Aorta (tissue), 5 donors: ENCODE measurements around the gene GLRA1. TPM values are rescaled to one million over a fixed set of nuclear protein-coding genes. Genes with fewer than 3 reads are reported as not detected.

ENCODE experiments used
- ATAC-seq: fragments of 200-7000 bp; cut with Tn5 transposase; one replicate; pipeline ENCODE4 v1.9.1; 2022; ENCODE audit warnings: moderate library complexity; ENCODE audit not compliant: low FRiP score
- DNase-seq, 2 donors: peaks; one replicate each; pipeline ENCODE4 v3.0.0-alpha.2; 2020
- H3K27ac ChIP-seq, 2 donors: one replicate each; pipeline ENCODE4 v1.5.1; 2013; ENCODE audit warnings: low read length in 2 of 2, mild to moderate bottlenecking in 2 of 2, moderate library complexity in 2 of 2, control low read depth in 1 of 2, inconsistent platforms in 1 of 2, low read depth in 1 of 2
- H3K27me3 ChIP-seq, 2 donors: one replicate each; pipeline ENCODE4 v1.6.1; 2013; ENCODE audit warnings: control low read depth in 1 of 2, low read length in 1 of 2, mild to moderate bottlenecking in 1 of 2, moderate library complexity in 1 of 2; ENCODE audit not compliant: insufficient read depth in 2 of 2, control insufficient read depth in 1 of 2
- H3K36me3 ChIP-seq, 2 donors: one replicate each; pipeline ENCODE4 v1.6.1; 2013; ENCODE audit warnings: control low read depth in 1 of 2, low read length in 1 of 2, mild to moderate bottlenecking in 1 of 2; ENCODE audit not compliant: insufficient read depth in 2 of 2, control insufficient read depth in 1 of 2
- H3K4me1 ChIP-seq, 2 donors: one replicate each; pipeline ENCODE4 v1.6.1; 2013; ENCODE audit warnings: low read length in 2 of 2, control low read depth in 1 of 2, mild to moderate bottlenecking in 1 of 2, moderate library complexity in 1 of 2; ENCODE audit not compliant: insufficient read depth in 2 of 2, control insufficient read depth in 1 of 2
- H3K4me3 ChIP-seq, 2 donors: one replicate each; pipeline ENCODE4 v1.5.1; 2013; ENCODE audit warnings: low read length in 2 of 2, control low read depth in 1 of 2, mild to moderate bottlenecking in 1 of 2
- H3K9me3 ChIP-seq: one replicate; pipeline ENCODE4 v1.6.1; 2013; ENCODE audit warnings: mild to moderate bottlenecking, low read length; ENCODE audit not compliant: control insufficient read depth
- WGBS, 2 donors: extraction: QIAGEN DNeasy Blood & Tissue Kit; methylation state at CpG; one replicate each; pipeline ENCODE4 v1.1.7; 2013; 5-methylcytosine and 5-hydroxymethylcytosine counted together
- intact Hi-C, 2 donors: fragments of 100-400 bp; cut with DNase I; formaldehyde crosslinking; loops; one replicate each; pipeline versions ENCODE4 v1.14.2 to v1.15.0; 2022
- polyA plus RNA-seq, 2 donors: library from polyadenylated mRNA; stranded (reverse); fragments of 200-250 nt; gene quantifications; one replicate each; pipeline ENCODE4 v1.2.3, GENCODE V29; 2013
- total RNA-seq, 2 donors: library from RNA; stranded (reverse); fragmentation: NEBNext Ultra II Directional; extraction: Animal tissue kit (Norgen Biotek cat#: 25700); gene quantifications; one replicate each; pipeline ENCODE4 v1.2.1, GENCODE V29; 2021
- donor health status: healthy with polysubstance abuse.
- donor health status: Bipolar disorder and iron deficiency.
- donor health status: DM: no; HTN: no; CAD: no.
- donor health status: DM: no; HTN: no; CAD: no.
- donor health status: DM: yes; HTN: yes; CAD: no.

Gene GLRA1
- total and polyA plus RNA-seq, 4 donors = not detected

DNA sequence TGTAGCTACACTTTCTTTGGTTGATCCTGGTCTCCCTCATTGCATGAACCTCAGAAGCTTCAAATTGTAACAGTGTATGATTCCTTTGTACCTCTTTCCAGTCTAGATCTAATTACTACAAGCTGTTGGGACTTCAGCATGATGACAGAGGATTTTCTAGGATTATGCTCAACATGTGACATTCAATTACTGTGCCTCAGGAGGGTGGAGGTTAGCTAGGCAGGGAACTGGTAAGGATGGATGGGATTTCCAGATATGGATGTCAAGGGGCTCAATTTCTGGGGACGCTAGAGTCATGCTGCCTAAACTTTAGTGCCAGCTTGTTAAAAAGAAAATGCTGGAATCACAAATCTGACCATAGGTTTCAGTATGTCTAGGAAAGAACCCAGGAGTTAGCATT, 29.2 kb upstream of the GLRA1 start:
- intact Hi-C loops = no loop called here
- Histone ChIP-seq H3K27me3 (no peaks in the 10 kb centered on the region), H3K9me3 (no peaks in the 10 kb centered on the region), H3K27ac (no peak overlapping the region), H3K4me1 (no peaks in the 10 kb centered on the region), H3K4me3 (no peak overlapping the region), H3K36me3 (no peaks in the 10 kb centered on the region)
- DNase-seq (no peak), ATAC-seq (no peak)
- 82 to 88% methylated on average over 1 of the region's 1 CpG for WGBS, 2 donors

DNA sequence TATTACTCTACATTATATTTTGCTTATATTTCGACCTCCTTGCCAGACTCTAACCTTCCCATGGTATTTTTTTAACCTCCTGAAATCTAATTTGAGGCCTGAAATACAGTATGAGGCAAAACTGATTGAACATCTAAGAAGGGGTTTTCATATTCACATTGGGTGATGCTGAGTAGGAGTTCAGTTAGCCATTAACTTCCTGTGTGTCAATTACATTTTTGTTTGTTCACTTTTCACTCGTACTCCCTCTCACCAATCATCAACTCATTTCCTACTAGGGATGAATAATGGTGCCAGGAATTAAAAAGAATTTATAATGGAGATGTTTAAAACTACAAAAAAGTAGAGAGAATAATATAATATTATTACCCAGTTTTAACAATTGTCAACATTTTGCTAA, 27.6 kb upstream of the GLRA1 start:
- no peaks in the 10 kb centered on the region for H3K9me3 ChIP-seq
- intact Hi-C loops = no loop called here
- H3K4me3 ChIP-seq = no peak overlapping the region
- 70 to 76% methylated on average over 2 of the region's 2 CpGs for WGBS, 2 donors
- H3K27me3 ChIP-seq = no peaks in the 10 kb centered on the region
- DNase-seq (no peak), ATAC-seq (no peak)
- no peaks in the 10 kb centered on the region for H3K36me3 ChIP-seq
- H3K27ac ChIP-seq = no peak overlapping the region
- no peaks in the 10 kb centered on the region for H3K4me1 ChIP-seq

DNA sequence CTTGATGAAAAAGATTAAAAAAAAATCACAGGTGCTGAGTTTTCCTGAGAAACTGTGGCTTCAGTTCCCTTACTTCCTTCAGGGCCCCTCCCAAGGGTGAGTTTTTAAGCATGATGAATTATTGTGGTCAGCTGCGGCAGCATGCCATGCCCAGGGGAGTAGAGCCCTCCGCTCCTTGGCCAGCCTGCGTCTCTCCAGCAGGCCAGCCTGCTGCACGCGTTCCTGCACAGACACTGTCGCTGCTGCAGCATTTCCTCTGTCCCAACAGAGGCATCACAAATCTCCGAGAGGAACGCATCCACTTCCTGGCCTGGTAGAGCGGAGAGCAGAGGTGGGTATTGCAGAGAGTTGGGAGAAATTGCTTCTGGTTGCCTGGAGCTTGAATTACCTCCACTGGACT, 26.1 kb upstream of the GLRA1 start:
- intact Hi-C loops = no loop called here
- no peaks in the 10 kb centered on the region for H3K36me3 ChIP-seq
- ATAC-seq (no peak), DNase-seq (no peak)
- H3K4me1 ChIP-seq = no peaks in the 10 kb centered on the region
- no peaks in the 10 kb centered on the region for H3K27me3 ChIP-seq
- WGBS, 2 donors = 47 to 49% methylated on average over 9 of the region's 9 CpGs
- no peak overlapping the region for H3K27ac ChIP-seq
- H3K9me3 ChIP-seq = no peaks in the 10 kb centered on the region
- H3K4me3 ChIP-seq = no peak overlapping the region

DNA sequence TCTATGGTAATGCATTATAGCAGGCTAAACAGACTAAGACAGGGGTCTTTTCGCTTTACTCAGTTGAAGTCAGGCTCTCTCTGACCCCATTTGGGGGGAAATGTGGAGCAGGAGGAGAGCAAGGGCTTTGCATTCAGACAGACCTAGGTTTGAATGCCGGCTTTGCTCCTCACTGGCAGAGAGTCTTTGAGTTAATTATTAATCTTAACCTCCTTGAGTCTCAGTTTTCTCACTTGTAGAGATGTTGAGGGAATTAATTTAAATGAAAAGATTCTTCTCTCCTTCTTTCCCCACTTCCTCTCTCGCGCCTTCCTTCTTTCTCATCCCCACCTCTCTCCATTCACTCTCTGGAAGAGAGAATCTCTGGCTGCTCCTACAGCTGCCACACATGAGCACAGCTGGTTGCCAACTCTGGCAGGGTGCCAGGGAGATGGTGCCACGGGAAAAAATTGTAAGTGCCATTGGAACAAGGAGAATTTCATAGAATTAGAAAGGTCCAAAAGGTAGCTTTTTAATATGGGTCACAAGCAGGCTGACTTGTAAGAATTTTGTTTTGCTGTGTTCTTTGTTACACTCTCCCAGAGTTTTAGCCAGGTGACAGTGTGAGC, 25.2 kb upstream of the GLRA1 start:
- Histone ChIP-seq H3K36me3 (no peaks in the 10 kb centered on the region), H3K4me3 (no peak overlapping the region), H3K27me3 (no peaks in the 10 kb centered on the region), H3K9me3 (no peaks in the 10 kb centered on the region), H3K4me1 (no peaks in the 10 kb centered on the region), H3K27ac (no peak overlapping the region)
- 69 to 74% methylated on average over 5 of the region's 5 CpGs for WGBS, 2 donors
- ATAC-seq = no peak
- intact Hi-C loops = no loop called here
- no peak for DNase-seq

DNA sequence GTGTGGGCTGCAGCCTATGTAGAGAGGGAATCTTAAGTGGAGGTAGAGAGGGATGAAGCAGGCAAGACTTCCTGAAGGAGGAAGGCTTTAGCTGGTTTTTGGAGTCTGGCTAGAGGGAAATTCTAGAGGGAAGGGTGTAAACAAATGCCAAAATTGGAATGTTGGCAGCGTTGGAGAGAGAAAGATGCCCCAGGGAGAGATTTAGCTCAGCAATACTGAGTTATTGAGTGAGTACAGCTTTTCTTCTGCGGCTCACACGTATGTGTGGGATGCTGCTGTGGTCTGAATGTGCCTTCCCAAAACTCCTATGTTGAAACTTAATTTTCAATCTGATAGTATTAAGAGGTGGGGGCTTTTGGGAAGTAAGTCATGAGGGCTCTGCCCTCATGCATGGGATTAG, 24.5 kb upstream of the GLRA1 start:
- Histone ChIP-seq H3K9me3 (no peaks in the 10 kb centered on the region), H3K27me3 (no peaks in the 10 kb centered on the region), H3K4me3 (no peak overlapping the region), H3K4me1 (no peaks in the 10 kb centered on the region), H3K27ac (no peak overlapping the region), H3K36me3 (no peaks in the 10 kb centered on the region)
- WGBS, 2 donors = 45 to 65% methylated on average over 3 of the region's 3 CpGs
- ATAC-seq = no peak
- intact Hi-C loops = no loop called here
- no peak for DNase-seq

DNA sequence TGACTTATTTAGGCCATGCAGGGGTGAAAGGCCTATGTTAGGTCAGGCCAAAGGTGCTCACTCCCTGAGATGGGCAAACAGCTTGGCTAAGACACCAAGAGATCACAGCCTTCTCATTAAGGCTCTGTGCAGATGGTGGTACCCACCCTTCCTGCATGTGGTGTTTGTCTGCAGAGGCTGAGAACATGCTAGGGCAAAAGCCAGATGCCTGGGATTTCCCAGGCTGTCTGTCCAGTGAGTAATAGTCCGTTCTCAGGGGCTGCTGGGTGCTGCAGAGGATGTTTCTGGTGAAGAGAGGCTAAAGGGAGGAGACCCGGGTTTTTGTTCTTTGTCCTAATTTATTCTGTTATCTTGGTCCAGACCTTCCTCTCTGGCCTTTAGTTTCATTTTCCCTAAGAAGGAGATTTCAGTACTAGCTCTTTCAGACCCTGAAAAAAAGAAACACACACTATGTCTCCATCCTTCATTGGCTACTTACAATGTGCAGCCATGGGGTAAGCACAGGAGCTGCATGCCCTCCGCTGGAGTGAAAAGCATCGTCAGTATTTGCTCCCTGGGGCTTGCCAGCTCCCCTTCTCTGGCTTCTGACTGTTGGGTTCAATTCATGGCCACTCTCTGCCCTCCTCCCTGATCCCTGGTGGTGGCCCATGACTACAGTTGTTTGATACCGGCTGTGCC, 23.4 kb upstream of the GLRA1 start:
- ATAC-seq (no peak), DNase-seq (no peak)
- Histone ChIP-seq H3K4me1 (no peaks in the 10 kb centered on the region), H3K9me3 (no peaks in the 10 kb centered on the region), H3K4me3 (no peak overlapping the region), H3K27ac (no peak overlapping the region), H3K36me3 (no peaks in the 10 kb centered on the region), H3K27me3 (no peaks in the 10 kb centered on the region)
- intact Hi-C loops = no loop called here
- WGBS, 2 donors = 57% methylated on average over 5 of the region's 5 CpGs

DNA sequence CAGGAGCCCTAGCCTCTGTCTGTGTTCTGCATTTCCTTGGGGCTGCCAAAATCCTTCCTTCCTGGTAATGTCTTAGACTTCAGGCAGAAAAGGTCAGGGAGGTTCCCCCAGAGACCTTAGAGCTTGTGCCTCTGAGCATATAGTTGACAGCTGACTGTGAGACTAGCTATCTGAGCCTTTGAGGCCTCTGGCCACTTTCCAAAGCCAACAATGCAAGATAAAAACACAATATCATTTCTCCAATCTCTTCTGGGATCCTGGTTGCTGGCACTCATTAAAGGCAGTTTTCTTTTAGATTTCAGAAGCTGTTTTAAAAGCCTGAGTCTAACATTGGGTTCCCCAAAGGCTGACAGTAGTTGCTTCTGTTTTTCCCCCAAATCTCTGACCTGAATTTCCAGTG, 13.2 kb upstream of the GLRA1 start:
- no peaks in the 10 kb centered on the region for H3K4me1 ChIP-seq
- intact Hi-C loops = no loop called here
- H3K27ac ChIP-seq = no peak overlapping the region
- H3K27me3 ChIP-seq = no peaks in the 10 kb centered on the region
- H3K36me3 ChIP-seq = no peaks in the 10 kb centered on the region
- no peak for ATAC-seq
- no peaks in the 10 kb centered on the region for H3K9me3 ChIP-seq
- H3K4me3 ChIP-seq = no peak overlapping the region
- no peak for DNase-seq

DNA sequence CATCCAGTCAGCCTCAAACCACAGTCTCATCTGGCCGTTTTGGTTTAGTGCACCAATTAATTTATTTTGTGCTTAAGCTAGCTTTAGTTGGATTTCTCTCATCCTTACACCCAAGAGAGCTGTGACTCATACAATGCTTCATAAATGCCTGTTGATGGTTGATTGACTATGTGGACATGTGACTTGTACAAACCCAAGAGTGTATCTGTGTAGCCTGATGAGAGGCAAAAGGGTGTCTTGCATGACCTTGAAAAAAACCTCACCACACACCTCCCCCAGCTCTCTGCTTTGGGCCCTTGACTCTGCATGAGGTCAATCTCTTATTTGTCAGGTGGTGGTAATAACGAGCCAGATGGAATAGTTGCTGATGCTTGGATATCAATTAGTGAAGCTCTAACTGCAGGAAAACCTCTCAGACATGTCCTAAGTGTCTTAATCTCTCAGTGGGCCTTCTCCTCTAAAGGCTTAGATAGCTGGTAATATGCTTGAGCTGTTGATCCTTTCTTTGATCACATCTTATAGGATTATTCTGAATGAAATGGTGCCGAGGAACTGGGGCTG, 10.6 kb upstream of the GLRA1 start:
- Histone ChIP-seq H3K4me3 (no peak overlapping the region), H3K27me3 (no peaks in the 10 kb centered on the region), H3K4me1 (no peaks in the 10 kb centered on the region), H3K9me3 (no peaks in the 10 kb centered on the region), H3K36me3 (no peaks in the 10 kb centered on the region), H3K27ac (no peak overlapping the region)
- intact Hi-C loops = no loop called here
- WGBS, 2 donors = 38 to 46% methylated on average over 3 of the region's 3 CpGs
- DNase-seq (no peak), ATAC-seq (no peak)

DNA sequence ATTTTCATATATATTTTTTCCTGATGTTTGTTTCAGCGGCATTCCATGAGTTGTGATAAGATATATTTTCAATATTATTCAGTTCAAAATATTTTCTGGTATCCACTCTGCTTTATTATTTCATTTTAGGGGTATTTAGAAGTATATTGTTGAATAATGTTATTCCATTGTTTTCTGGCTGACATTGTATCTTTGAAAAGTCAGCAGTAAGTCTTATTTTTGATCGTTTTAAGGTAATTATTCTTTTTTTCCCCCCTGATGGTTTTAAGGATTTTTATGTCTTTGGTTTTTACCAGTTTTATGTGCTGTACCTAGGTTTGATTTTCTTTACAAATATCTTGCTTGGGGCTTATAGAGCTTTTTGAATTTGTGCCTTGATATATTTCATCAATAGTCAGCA, 6.6 kb upstream of the GLRA1 start:
- H3K4me1 ChIP-seq = no peaks in the 10 kb centered on the region
- peaks cover 1% of the 10 kb centered on the region for H3K9me3 ChIP-seq
- no peak overlapping the region for H3K4me3 ChIP-seq
- 78 to 83% methylated on average over 2 of the region's 2 CpGs for WGBS, 2 donors
- H3K27me3 ChIP-seq = peaks cover 0 to 1% of the 10 kb centered on the region in 2 donors
- ATAC-seq (no peak), DNase-seq (no peak)
- intact Hi-C loops = no loop called here
- no peaks in the 10 kb centered on the region for H3K36me3 ChIP-seq
- H3K27ac ChIP-seq = no peak overlapping the region
